ENCODE measurements around the gene ETV3.
"Not testable (repeated sequence)": the region's sequence is repeated elsewhere in the genome, so short reads cannot be mapped to it uniquely, and the experiment has no call there.

ETV3 gene

GRCh38 chr1:157138220-157139051 lies at the start of gene ETV3:
TSS of gene ETV3 (minus strand) at chr1:157138395. CDS start at chr1:157136352, 2,043 bp downstream.
- peak; percentile 90 for DNase-seq (ENCODE audit: low spot score)

GRCh38 chr1:157186281-157186992 lies 48.2 kb upstream of the ETV3 start:
- DNase-seq (ENCODE audit: low spot score): no peak

DNA sequence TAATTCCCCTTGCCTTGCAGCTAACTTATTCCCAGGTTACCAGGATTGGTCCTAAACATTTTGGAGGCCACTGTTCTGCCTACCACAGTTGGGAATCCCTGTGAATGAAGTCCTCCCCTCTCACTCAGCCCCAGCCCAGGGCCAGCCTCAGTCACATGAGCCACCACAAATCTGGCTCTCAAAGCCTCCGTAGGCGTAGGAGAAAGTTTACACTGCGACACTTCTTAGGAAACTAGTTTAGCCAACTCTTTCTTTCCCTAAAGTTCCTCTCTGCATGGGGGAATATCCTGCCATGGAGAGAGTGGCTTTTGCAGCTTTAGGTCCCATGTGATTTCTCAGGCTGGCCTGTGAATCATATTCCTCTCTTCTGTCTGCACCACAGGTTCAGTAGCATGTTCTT lies 45.7 kb upstream of the ETV3 start:
- DNase-seq (ENCODE audit: low spot score): no peak

- DNase-seq (ENCODE audit: low spot score): not testable (repeated sequence)
These were observed 44.2 kb upstream of the ETV3 start for GRCh38 chr1:157182371-157182770.

- DNase-seq (ENCODE audit: low spot score): no peak
These were observed 43.6 kb upstream of the ETV3 start for GRCh38 chr1:157181790-157182189.

GRCh38 chr1:157181258-157181657 lies 43.1 kb upstream of the ETV3 start:
- DNase-seq (ENCODE audit: low spot score): no peak

- DNase-seq (ENCODE audit: low spot score): no peak
These were observed 40.3 kb upstream of the ETV3 start for GRCh38 chr1:157178490-157178889.

DNA sequence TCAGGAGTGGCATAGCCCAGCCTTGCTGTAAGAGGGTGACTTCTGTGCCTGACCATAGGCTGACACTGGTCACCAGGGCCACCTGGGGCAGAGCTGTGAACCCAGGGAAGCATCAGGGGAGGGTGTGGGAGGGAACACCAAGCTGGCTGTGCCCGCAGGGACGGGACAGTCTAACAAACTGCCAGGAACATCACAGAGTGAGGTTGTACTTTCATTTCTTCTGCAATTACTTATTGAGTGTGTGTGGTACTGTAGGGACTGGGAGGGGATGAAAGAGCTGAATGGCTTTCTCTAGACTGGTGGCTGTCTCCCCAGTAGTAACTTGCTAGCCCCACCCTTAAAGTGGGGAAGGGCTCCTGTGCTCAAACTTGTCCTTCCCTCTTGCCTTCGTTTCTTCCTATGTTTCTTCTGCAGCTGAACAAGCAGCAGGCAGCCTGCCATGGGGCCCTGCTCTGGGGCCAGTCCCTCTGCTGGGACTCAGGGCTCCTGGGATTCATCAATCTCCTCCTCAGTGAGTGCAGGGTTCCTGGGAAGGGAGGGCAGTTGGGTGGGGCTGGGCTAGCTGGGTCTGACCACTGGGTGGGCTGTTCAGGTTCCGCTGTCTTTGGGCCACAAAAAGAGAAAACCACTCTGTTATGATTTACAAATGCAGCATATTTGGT lies 39.7 kb upstream of the ETV3 start:
- DNase-seq (ENCODE audit: low spot score): no peak

DNA sequence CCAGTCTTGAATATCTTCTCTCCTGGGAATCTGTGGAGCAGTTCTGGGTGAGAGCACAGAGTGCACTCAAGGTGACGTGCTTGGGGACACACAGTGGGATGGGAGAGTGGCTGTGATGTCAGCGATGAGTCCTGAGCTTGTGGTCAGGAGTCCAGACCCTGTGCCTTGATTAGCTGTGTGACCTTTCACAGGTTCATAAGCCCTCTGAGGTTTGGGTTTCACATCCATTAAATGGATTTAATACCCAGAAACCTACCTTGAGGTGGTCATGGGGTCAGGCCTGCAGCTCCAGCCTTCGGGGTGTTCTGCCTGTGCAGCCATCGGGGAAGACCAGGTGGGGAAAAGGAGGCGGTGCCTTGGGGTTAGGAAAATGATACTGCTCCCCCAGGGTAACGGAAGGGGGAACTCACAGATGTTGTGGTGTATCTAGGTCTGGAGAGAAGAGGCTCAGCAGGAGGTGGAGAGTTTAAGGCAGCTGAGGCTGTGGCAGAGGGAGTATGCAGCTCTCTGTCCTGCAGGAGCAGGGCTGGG lies 38.5 kb upstream of the ETV3 start:
- DNase-seq (ENCODE audit: low spot score): no peak

DNA sequence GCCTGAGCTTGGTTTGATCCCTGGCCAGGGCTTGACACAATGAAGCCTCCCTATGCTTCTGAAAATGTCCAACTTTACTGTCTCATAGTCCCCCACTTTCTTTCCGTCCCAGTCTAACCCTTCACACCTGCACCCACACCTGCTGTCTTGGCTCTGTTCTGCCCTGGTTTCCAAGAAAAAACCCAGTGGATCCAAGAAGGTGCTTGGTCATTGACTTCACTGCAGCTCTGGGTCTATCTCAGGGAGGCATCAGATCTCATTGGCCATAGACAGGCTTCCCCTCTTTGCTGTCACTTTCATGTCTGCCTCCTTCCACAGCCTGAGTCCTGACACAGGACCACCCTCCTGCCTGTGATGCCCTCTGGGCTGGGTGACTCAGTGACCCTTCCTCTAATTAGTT lies 37.8 kb upstream of the ETV3 start:
- DNase-seq (ENCODE audit: low spot score): no peak

- DNase-seq (ENCODE audit: low spot score): no peak
These were observed 35.8 kb upstream of the ETV3 start for GRCh38 chr1:157173900-157174410.

DNA sequence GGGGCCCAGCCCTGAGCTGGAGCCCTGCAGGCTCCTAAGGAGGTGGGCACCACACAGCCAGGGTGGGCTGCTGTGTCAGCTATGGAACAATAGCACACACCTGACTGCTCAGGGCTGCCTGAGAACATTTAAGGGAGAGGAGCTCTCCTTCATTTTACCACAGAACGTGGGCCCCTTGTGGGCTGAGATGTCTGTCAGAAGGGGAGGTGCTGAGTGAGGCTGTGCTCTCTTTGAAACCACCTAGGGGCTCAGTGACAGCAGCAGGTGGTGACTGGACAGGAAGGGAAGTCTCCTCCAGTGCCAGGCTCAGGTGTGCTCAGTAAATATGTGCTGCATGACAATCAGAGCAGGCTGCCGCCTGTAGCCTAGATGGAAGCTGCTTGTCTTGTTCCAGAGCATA lies 35.0 kb upstream of the ETV3 start:
- not testable (repeated sequence) for DNase-seq (ENCODE audit: low spot score)

- not testable (repeated sequence) for DNase-seq (ENCODE audit: low spot score)
These were observed 34.4 kb upstream of the ETV3 start for GRCh38 chr1:157172591-157172990.

DNA sequence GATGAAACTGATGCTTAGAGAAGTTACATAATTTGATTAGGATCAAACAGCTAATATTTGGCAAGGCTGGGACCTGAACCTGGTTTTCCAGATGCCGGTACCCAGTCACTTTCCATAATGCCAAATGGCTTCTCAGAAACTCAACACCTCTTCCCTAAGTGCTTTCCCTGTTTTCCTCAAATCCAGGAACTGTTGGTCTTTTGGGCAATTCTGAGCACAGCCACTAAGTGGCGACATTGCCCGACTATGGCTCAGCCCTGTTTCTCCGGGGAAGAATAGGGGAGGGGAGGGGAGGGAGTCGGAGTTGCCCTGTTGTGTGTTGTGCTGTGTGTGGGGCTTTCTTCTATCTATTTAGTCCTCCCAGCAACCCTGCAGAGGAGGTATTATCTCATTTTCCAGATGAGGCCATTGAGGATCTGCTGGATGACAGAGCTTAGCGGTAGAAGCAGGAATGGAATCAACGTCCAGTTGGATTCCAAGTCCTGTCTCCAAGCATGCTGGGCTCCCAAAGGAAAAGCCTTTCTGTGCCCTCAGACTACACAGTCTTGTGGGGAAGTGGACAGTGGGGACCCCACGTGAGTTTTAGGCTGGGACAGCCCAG lies 33.8 kb upstream of the ETV3 start:
- DNase-seq (ENCODE audit: low spot score): not testable (repeated sequence)

DNA sequence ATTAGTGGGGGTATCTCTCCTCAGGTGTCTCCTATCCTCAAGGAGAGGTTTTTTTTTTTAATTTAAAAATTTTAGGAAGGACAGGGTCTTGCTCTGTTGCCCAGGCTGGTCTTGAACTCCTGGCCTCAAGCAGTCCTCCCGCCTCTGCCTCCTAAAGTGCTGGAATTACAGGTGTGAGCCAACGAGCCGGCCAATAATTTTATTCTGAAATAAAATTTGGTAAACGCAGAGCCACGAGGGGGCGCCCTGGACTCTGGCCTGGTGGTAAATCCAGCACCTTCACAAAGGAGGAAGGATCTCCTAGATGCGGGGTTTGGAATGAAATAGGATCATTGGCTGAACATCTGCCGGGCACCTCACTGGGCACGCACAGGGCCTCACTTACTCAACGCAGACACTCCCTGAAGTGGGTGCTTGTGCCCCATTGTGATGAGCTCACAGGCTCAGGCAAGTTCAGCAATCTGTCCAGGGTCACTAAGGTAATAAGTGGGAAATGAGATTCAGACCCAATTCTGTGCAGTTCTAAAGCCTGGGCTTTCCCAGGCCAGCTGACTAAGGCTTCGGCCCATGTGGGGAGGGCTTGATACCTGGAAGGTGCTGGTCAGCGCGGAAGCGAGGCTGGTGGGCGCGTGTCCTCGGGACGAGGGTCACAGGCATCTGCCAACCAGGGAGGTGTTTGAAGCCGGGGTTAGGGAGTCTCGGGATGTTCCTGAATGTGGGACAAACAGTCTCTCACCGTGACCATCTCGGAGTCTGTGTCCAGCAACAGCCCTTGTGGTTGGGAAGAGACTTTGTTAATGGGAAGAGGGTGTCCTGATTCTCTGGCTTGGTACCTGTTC lies 32.7 kb upstream of the ETV3 start:
- DNase-seq (ENCODE audit: low spot score): no peak

DNA sequence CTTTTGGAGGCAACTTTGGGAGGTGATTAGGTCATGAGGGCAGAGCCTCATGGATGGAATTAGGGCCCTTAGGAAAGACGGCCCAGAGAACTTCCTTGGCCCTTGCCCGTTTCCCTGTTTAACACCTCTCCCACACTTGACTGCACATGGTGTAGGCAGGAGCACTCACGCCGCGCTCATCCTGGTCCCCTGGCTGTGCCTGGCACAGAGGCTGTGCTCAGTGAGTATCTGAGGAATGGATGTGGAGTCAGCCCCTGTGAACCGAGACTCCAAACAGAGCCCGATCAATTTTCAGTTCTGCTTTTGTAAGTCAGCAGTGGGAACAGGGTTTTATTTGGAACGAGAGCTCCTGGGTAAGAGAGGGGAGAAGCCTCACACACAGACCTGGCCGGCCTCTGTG lies 29.8 kb upstream of the ETV3 start:
- DNase-seq (ENCODE audit: low spot score): no peak

DNA sequence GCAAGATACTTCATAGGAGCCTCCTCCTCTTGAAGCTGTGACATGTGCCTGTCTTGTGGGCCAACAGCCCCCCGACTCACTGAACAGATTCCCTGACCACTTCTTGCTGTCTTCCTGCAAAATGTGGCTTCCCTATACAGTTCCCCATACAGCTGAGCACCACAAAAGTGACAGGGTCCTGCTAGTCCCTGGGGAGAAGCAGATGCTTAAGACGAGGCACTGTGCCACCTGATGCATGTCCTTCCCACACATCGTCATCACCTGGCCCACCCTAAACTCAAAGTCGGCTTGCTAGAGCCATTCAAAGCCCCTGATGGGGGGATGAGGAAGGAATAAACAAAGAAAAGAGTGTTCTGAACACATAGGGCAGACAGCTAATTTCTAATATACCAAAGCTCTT lies 29.2 kb upstream of the ETV3 start:
- no peak for DNase-seq (ENCODE audit: low spot score)

DNA sequence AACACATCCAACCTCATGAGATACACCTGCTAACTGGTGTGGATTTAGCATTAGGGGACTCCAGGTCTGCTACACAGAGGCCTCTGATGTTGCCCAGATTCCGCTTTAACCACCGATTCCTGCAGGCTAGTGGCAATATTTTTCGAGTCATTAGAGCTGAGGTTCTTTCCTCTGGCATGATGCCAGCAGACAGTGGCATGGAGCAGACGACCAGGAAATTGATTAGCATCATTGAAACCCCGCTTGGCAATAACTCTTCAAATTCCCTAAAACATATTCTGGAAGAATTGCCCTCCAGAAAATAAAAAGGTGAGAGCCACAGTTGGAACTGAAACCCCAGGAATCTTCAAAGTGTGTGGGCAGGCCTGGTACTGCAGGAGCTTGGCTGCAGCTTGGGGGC lies 28.4 kb upstream of the ETV3 start:
- no peak for DNase-seq (ENCODE audit: low spot score)

GRCh38 chr1:157163273-157164127 lies 25.3 kb upstream of the ETV3 start:
- peak; percentile 29 for DNase-seq (ENCODE audit: low spot score)

DNA sequence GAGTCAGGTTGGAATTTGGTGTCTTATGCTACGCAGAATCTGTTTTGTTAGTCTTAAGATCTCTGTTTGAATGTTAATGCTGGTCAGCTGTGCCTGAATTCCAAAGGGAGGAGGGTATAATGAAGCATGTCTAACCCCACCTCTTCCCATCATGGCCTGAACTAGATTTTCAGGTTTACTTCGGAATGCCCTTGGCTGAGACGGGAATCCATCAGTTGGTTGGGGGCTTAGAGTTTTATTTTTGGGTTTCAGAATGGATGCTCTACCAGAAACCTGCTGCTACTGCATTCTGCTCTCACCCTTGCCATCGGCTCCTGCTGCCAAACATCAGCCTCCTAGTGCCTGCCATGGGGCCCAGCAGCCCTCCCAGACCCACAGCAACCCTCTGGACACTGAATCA lies 24.1 kb upstream of the ETV3 start:
- no peak for DNase-seq (ENCODE audit: low spot score)

All from putamen (tissue), 1 donor.